A549 treated with dexamethasone at 1 μM for 4 hours (cell line): ENCODE data around the gene AP5B1. TPM values are rescaled to one million over a fixed set of nuclear protein-coding genes. Genes with fewer than 3 reads are reported as not detected.

Source experiments
- total RNA-seq: library from RNA; stranded (reverse); fragments of 200-300 nt; extraction: Qiagen RNA extraction; gene quantifications from 5 replicates; pipeline ENCODE4 v1.2.3, GENCODE V29; 2022

AP5B1 gene
- 7.5 to 12.1 TPM (median 10.0 TPM) in 5 replicates for total RNA-seq

GRCh38 chr11:65780770-65781151, at the start of gene AP5B1:
TSS of gene AP5B1 (minus strand) at chr11:65780976. CDS start at chr11:65780591, 385 bp downstream.

GRCh38 chr11:65786786-65787636, 6.2 kb upstream of the AP5B1 start, which contains the start of gene OVOL1:
TSS of gene OVOL1 (plus strand) at chr11:65787063. CDS start at chr11:65787374, 311 bp downstream.

Other genes with a start within 250 kb of the AP5B1 start
- gene LTBP3, start 222.6 kb downstream of the AP5B1 start, total RNA-seq = 67.3 to 123 TPM (median 91.4 TPM) in 5 replicates
- gene ZNRD2, start 210.5 kb downstream of the AP5B1 start, total RNA-seq = 67.2 to 80.5 TPM (median 71.2 TPM) in 5 replicates
- 24.8 to 42.2 TPM (median 34.4 TPM) in 5 replicates for gene FAM89B, start 208.4 kb downstream of the AP5B1 start, total RNA-seq
- gene EHBP1L1, start 204.9 kb downstream of the AP5B1 start, total RNA-seq = 20.8 to 32.9 TPM (median 28.8 TPM) in 5 replicates
- 0.21 to 0.59 TPM (median 0.45 TPM) in 5 replicates for gene KCNK7, start 185.2 kb downstream of the AP5B1 start, total RNA-seq
- gene MAP3K11, start 166.8 kb downstream of the AP5B1 start, total RNA-seq = 39.9 to 50.8 TPM (median 46.4 TPM) in 5 replicates
- 22.5 to 37.8 TPM (median 36.0 TPM) in 5 replicates for gene PCNX3, start 165.2 kb downstream of the AP5B1 start, total RNA-seq
- gene SIPA1, start 142.9 kb downstream of the AP5B1 start, total RNA-seq = 9.4 to 16.4 TPM (median 15.6 TPM) in 5 replicates
- gene RELA, start 118.1 kb downstream of the AP5B1 start, total RNA-seq = 58.7 to 77.6 TPM (median 77.2 TPM) in 5 replicates
- 43.0 to 54.7 TPM (median 52.9 TPM) in 5 replicates for gene KAT5, start 68.7 kb downstream of the AP5B1 start, total RNA-seq
- gene RNASEH2C, start 60.2 kb downstream of the AP5B1 start, total RNA-seq = 22.8 to 46.0 TPM (median 44.1 TPM) in 5 replicates
- 0.05 to 0.12 TPM (median 0.08 TPM) in 5 replicates for gene OVOL1, start 6.1 kb upstream of the AP5B1 start, total RNA-seq
- 0.03 to 0.08 TPM (median 0.04 TPM) in 3 of 5 replicates, not detected in the others for gene SNX32, start 53.0 kb upstream of the AP5B1 start, total RNA-seq
- 2,038 to 2,379 TPM (median 2,208 TPM) in 5 replicates for gene CFL1, start 77.2 kb upstream of the AP5B1 start, total RNA-seq
- 22.6 to 34.8 TPM (median 32.1 TPM) in 5 replicates for gene MUS81, start 79.5 kb upstream of the AP5B1 start, total RNA-seq
- 0.21 to 1.0 TPM (median 0.78 TPM) in 5 replicates for gene EFEMP2, start 91.8 kb upstream of the AP5B1 start, total RNA-seq
- 0.07 to 0.15 TPM in 2 of 5 replicates, not detected in the others for gene CTSW, start 98.9 kb upstream of the AP5B1 start, total RNA-seq
- gene FIBP, start 107.5 kb upstream of the AP5B1 start, total RNA-seq = 68.8 to 91.4 TPM (median 86.2 TPM) in 5 replicates
- gene CCDC85B, start 109.7 kb upstream of the AP5B1 start, total RNA-seq = 20.6 to 40.4 TPM (median 35.5 TPM) in 5 replicates
- 101 to 162 TPM (median 128 TPM) in 5 replicates for gene FOSL1, start 119.4 kb upstream of the AP5B1 start, total RNA-seq
- 27.5 to 41.8 TPM (median 38.7 TPM) in 5 replicates for gene C11orf68, start 138.1 kb upstream of the AP5B1 start, total RNA-seq
- 168 to 287 TPM (median 230 TPM) in 5 replicates for gene DRAP1, start 138.4 kb upstream of the AP5B1 start, total RNA-seq
- gene TSGA10IP, start 164.5 kb upstream of the AP5B1 start, total RNA-seq = not detected in 5 replicates
- 46.1 to 70.0 TPM (median 66.5 TPM) in 5 replicates for gene SART1, start 180.8 kb upstream of the AP5B1 start, total RNA-seq
- 39.5 to 47.3 TPM (median 42.0 TPM) in 5 replicates for gene EIF1AD, start 221.2 kb upstream of the AP5B1 start, total RNA-seq
- gene BANF1, start 221.5 kb upstream of the AP5B1 start, total RNA-seq = 383 to 500 TPM (median 463 TPM) in 5 replicates
- not detected in 5 replicates for gene CST6, start 231.0 kb upstream of the AP5B1 start, total RNA-seq
- gene CATSPER1, start 245.5 kb upstream of the AP5B1 start, total RNA-seq = 0.61 to 0.99 TPM (median 0.95 TPM) in 5 replicates